ENCODE measurements around the gene MOGAT2.

MOGAT2 gene

DNA sequence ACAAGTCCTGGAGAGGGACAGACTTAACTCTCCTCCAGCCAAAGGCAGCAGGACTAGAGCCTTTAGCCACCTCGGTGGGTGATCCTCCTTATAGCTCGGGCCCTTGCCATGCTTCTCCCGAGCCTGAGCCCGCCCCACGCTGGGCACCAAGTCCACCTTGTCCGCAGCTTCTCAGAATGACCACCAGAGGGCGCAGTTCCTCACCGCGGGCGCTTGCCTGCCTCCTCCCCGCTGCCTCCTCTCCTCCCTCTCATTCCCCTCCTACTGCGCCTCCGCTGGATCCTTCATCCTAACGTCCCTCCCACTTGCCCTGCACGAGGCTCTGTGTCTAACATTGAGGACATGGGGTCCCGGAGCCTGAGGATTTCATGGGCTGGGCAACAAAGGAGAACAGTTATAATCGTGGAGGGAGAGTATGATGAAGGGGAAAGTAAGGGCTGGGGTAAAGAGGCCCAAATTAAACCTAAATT is 11.3 kb upstream of the MOGAT2 start:
- peak; percentile 89 for ATAC-seq
- peak; percentile 59 to 78 for DNase-seq (ENCODE audit: low spot score in 2 of 2)
- no peak overlapping the region for H3K4me3 Mint-ChIP-seq

DNA sequence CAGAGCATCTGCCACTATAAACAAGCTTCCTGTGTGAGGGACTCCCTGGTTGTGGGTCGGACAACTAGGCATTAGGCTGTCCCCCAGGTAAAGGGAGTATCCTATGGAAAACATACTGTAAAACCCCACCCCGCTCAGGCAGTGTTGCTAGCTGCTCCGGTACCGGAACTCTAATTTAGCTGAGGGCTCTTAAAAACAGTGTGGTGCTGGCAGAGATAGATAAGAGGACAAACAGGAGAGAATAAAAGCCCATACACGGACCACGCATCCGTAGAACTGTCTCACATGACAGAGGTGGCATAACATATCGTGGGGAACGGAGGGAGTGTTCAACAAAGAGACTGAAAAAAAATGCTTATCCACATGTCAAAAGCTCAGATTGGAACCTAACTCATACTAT is 3.4 kb upstream of the MOGAT2 start:
- Mint-ChIP-seq H3K27ac (no peak overlapping the region), H3K4me3 (no peak overlapping the region), H3K4me1 (peaks cover 6% of the 10 kb centered on the region), H3K36me3 (no peaks in the 10 kb centered on the region), H3K9me3 (no peaks in the 10 kb centered on the region)
- DNase-seq (ENCODE audit: low spot score in 2 of 2) = no peak
- no peak for ATAC-seq

More for the DNA sequence above, 11.3 kb upstream of the MOGAT2 start:
- no peaks in the 10 kb centered on the region for H3K9me3 Mint-ChIP-seq
- peaks cover 10% of the 10 kb centered on the region for H3K4me1 Mint-ChIP-seq
- no peaks in the 10 kb centered on the region for H3K36me3 Mint-ChIP-seq
- H3K27ac Mint-ChIP-seq = no peak overlapping the region

DNA sequence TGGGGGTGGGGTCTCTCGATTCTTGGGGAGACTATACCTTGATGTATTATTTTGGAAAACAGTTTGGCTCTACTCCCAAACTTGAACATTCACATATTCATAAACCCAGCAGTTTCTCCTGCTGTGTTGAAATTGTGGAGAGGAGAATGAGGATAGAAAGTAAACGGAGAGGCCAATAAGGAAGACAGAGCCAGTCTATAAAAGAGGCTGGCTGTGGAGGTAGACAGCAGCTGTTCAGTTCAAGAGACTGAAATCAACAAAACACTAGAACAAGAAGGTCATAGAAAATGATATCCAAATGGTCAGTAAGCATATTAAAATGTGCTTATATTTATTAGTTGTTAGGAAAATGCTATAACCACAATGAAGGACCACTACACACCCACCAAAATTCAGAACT is 1.9 kb upstream of the MOGAT2 start:
- no peaks in the 10 kb centered on the region for H3K9me3 Mint-ChIP-seq
- no peak for ATAC-seq
- DNase-seq (ENCODE audit: low spot score in 2 of 2) = no peak
- H3K4me3 Mint-ChIP-seq = no peak overlapping the region
- H3K27ac Mint-ChIP-seq = no peak overlapping the region
- H3K4me1 Mint-ChIP-seq = peaks cover 6% of the 10 kb centered on the region
- H3K36me3 Mint-ChIP-seq = no peaks in the 10 kb centered on the region

DNA sequence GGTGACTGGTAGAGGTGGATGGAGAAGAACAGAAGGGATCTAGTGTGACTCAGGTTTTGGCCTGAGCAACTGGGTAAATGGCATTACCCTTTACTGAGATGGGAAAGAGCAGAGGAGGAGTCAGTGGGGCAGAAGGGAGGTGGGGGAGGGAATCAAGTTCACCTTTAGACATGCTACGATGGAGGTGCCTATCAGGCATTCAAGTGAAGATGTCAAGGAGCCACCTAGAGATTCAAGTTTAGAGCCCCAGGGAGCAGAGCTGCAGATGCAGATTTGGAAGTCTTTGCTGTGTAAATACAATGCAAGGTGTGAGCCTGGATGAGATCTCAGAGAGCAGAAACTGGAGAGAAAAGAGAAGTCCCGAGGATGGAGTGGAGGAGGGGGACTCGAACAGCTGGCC is 979 bp upstream of the MOGAT2 start:
- ATAC-seq (no peak), DNase-seq (ENCODE audit: low spot score in 2 of 2) (no peak)
- Mint-ChIP-seq H3K36me3 (no peaks in the 10 kb centered on the region), H3K4me1 (peaks cover 6% of the 10 kb centered on the region), H3K9me3 (no peaks in the 10 kb centered on the region), H3K4me3 (no peak overlapping the region), H3K27ac (no peak overlapping the region)

DNA sequence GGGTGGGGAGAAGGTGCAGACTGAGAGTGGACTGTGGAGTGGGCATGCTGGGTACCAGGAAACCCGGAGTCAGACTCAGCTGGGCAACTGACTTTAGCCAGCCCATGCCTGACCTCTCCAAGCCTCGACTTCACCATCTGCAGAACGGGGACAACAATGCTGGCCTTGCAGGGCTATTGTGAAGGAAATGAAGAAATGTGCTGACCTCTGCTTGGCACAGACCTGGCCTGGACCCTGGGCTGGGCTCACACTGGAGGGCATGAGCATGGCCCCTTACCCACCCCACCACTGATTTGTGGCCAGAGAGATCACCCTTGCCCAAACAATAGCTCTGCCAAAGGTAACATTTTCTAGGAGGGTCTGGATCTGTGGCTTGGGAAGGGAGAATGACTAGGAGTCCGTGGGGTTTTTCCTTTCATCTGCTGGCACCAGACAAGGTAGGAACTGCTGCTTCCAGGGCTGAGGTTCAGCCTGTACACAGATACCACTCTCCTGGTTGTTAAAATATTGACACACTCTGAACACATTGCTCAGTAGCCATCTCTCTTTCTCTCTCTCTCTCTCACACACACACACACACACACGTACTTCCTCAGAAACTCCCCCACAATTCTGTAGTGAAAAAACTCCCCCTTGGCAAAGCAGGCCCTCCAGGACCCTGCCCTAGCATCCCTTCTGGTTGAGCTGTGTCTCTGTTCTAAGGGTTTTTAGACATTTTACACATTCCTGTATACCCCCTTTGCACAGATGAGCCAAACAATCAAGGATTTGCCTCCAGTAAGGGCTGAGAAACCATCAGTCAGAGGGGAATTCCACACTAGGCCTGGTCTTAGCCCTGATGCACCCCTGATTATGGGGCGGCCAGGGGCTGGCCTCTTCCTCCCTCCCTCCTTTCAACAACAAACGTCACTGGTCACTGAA is 1.0 kb downstream of the MOGAT2 start:
- Mint-ChIP-seq H3K4me1 (peaks cover 11% of the 10 kb centered on the region), H3K36me3 (no peaks in the 10 kb centered on the region), H3K9me3 (no peaks in the 10 kb centered on the region), H3K4me3 (no peak overlapping the region), H3K27ac (peak overlapping the region; percentile 67)
- no peak for ATAC-seq
- no peak for DNase-seq (ENCODE audit: low spot score in 2 of 2)

DNA sequence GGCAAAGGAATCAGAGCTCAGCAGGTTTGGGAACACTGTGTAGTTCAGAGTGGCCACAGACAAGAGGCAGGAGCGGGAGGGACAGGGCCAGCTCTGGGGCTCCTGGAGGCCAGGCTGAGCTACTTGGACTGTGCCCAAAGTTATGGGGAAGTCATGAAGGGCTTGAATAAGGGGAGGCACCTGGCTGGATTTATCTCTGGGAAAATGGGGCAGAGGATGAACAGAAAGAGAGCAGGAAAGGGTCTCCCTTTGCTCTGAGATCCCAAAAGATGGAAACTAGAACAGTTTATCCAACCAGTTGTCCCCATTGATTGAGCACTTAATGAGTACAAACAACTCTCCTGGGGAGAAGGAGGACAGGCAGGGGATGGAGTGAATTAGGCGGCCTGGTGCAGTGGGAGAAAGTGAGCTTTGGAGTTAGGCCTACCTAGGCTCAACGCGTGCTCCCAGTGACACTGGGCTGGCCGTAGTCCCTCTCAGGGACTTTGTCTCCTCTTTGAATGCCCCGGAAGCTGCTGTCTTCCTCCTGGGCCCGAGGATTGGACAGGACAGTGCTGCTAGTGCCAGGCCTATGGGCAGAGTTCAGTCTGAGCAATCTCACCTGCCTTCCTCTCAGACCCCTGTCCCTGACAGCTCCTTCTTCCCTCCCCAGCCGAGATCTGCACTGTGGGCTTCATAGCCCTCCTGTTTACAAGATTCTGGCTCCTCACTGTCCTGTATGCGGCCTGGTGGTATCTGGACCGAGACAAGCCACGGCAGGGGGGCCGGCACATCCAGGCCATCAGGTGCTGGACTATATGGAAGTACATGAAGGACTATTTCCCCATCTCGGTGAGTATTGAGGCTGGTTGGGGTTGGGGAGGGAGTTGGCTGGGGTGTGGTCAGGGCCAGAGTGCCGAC is 2.0 kb downstream of the MOGAT2 start:
- H3K27ac Mint-ChIP-seq = peak overlapping the region; percentile 67
- peaks cover 11% of the 10 kb centered on the region for H3K4me1 Mint-ChIP-seq
- no peak overlapping the region for H3K4me3 Mint-ChIP-seq
- no peaks in the 10 kb centered on the region for H3K36me3 Mint-ChIP-seq
- H3K9me3 Mint-ChIP-seq = no peaks in the 10 kb centered on the region
- no peak for ATAC-seq
- DNase-seq (ENCODE audit: low spot score in 2 of 2) = no peak

DNA sequence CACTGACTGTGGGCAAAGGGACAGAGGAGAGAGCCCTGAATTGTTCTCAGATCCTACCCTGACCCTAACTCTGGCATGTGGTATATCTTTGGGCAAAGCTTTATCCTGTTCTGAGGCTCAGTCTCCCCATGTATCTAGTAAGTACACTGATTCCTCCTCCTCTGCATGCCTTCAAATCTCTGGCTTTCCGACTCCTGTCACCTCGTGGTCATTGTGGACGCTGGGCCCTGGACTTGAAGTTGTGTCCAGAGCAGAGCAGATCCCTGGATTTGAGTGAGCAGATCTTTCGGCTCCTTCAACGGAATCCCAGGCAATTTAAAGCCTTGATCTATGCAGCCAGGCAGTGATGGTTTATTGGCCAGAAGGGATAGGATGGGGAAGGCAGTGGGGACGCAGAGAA is 3.0 kb downstream of the MOGAT2 start:
- Mint-ChIP-seq H3K9me3 (no peaks in the 10 kb centered on the region), H3K4me1 (peaks cover 11% of the 10 kb centered on the region), H3K4me3 (no peak overlapping the region), H3K27ac (no peak overlapping the region), H3K36me3 (no peaks in the 10 kb centered on the region)
- ATAC-seq = no peak
- no peak for DNase-seq (ENCODE audit: low spot score in 2 of 2)

DNA sequence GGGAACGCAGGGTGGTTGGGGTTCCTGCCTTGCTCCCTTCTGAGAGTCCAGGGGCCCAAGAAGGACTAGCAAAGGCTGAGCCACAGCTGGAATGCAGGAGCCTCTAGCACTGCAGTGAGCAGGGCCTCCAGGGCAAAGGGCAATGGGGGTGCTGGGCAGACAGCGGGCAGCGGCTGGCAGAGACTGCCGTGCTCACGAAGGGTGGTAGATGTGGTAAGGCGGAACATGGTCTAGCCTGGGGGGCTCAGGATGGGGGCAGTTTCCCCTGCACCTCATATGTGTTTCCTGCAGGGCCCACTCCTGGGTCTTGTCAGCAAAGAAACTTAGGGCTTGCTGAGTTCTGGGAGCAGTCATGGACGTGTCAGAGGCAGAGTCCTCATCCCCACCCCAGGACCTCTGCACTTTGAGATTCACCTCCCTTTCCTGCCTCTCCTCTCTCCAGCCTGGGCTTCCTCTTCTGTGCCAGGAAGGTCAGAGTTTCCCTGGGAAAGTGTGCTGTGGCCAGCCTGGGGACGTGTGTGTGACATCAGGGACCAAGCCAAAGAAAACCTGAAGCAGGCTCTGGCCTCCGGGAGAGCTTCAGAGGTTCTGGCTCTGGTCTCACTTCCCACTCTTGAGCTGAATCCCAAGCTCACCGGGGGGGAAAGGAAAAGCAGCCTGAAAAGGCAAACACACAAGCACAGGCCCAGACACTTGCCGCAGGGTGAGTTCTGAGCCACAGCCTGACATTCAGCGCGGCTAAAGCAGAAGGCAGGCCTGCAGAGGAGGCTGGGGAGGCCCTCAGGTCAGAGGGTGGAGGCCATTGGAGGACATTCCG is 4.4 kb downstream of the MOGAT2 start:
- ATAC-seq = no peak
- H3K27ac Mint-ChIP-seq = no peak overlapping the region

DNA sequence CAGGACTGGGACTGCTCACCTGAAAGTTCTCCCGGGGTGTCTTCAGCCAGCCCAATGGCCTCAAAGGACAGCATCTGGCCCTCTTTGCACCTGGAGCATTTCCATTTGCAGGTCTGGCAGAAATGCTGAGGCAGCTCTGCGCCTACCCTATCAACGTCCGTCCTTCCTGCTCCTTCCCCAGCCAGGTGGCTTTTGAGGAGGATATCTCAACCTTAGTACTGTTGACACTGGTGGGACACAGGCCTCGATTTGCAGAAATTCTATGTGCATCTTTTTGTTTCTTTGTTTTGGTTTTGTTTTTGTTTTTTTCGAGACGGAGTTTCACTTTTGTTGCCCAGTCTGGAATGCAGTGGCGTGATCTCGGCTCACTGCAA is 5.0 kb downstream of the MOGAT2 start:
- Mint-ChIP-seq H3K9me3 (no peaks in the 10 kb centered on the region), H3K4me3 (no peak overlapping the region), H3K27ac (no peak overlapping the region), H3K36me3 (no peaks in the 10 kb centered on the region), H3K4me1 (peaks cover 11% of the 10 kb centered on the region)
- DNase-seq (ENCODE audit: low spot score in 2 of 2) (no peak), ATAC-seq (no peak)

More for the DNA sequence above, 4.4 kb downstream of the MOGAT2 start:
- DNase-seq (ENCODE audit: low spot score in 2 of 2) = no peak
- Mint-ChIP-seq H3K9me3 (no peaks in the 10 kb centered on the region), H3K4me1 (peaks cover 11% of the 10 kb centered on the region), H3K36me3 (no peaks in the 10 kb centered on the region), H3K4me3 (no peak overlapping the region)

DNA sequence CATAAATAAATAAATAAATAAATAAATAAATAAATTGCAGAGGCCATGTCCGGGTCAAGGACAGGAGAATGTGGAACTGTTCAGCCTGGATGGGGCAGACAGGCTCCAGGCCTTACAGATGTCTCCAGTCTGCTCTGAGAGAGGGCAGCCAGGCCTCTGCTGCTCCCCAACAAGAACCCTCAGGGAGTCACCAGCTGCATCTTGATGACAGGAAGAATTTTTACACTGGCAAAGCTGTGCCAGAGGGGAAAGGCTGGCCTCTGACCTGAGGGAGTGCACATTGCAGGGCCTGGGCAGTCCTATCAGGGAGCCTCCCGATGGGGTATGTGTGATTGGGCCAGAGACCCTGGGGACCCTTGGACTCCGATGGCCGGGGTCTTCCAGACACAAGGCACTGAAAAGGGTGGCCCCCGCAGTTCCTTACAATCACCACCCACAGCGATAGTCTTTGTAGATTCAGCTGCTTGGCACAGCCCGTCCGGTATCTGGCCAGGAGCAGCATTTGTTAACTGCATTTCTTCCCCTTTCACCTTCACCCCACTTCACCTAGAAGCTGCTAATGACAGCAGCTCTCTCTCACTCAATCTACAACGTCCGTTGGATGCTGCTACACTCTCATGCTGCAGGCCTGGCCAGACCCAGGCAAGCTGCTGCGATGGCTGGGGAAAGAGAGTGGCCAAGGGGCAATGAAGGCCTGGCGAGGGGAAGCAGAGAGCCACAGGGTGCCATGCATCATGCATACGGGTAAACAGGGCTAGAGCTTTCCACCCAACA is 8.1 kb downstream of the MOGAT2 start:
- no peak overlapping the region for H3K4me3 Mint-ChIP-seq

DNA sequence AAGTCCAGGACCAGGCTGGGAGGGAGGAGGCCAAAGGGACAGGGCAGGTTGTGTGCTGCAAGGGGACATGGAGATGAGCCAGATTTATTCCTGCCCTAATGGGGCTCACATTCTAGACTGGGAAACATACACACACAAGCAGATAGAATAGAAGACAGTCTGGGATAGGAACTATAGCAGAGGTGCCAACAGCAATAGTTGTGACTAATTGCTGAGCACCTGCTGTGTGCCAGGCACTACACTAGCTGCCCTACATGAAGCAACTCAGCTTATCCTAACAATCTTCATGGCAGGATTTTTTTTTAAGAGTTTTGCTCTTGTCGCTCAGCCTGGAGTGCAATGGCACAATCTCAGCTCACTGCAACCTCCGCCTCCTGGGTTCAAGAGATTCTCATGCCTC is 11.4 kb downstream of the MOGAT2 start:
- Mint-ChIP-seq H3K27ac (no peak overlapping the region), H3K36me3 (no peaks in the 10 kb centered on the region), H3K4me3 (no peak overlapping the region), H3K4me1 (no peaks in the 10 kb centered on the region), H3K9me3 (no peaks in the 10 kb centered on the region)
- DNase-seq (ENCODE audit: low spot score in 2 of 2) = no peak
- ATAC-seq = no peak

More for the DNA sequence above, 8.1 kb downstream of the MOGAT2 start:
- Mint-ChIP-seq H3K9me3 (no peaks in the 10 kb centered on the region), H3K4me1 (peaks cover 5% of the 10 kb centered on the region), H3K36me3 (no peaks in the 10 kb centered on the region), H3K27ac (no peak overlapping the region)
- ATAC-seq (no peak), DNase-seq (ENCODE audit: low spot score in 2 of 2) (no peak)

DNA sequence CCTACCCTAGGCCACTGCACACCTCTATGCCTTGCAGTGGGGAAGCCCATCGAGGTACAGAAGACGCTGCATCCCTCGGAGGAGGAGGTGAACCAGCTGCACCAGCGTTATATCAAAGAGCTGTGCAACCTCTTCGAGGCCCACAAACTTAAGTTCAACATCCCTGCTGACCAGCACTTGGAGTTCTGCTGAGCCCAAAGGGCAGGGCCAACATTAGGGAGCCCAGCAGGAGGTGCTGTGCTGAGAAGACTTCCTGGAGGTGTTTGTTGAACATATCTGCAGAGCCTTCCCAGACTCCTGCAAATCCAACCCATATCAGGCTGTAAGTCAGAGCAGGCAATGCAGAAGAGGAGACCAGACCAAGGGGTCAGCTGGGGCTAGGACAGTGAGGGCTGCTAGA is 13.5 kb downstream of the MOGAT2 start:
- Mint-ChIP-seq H3K36me3 (no peaks in the 10 kb centered on the region), H3K4me3 (no peak overlapping the region), H3K27ac (no peak overlapping the region), H3K4me1 (peaks cover 6% of the 10 kb centered on the region), H3K9me3 (no peaks in the 10 kb centered on the region)
- DNase-seq (ENCODE audit: low spot score in 2 of 2) (no peak), ATAC-seq (no peak)

DNA sequence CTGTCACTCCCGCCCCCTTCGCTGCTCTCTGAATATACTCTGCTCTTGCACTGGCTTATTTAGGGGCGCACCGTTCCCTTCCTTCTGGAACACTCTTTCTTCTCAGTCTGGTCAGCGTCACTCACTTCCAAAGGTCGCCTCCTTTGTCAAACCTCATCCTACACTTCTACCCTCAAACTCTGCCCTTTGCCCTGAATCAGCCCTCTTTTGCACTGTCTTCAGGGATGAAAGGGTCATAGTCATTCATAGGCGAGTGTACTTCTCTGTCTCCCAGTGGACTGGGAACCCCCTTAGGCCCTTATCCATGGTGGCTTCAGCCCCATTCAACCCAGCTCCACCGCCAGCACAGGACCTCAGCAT is 15.4 kb downstream of the MOGAT2 start:
- Mint-ChIP-seq H3K27ac (no peak overlapping the region), H3K36me3 (no peaks in the 10 kb centered on the region), H3K4me1 (peaks cover 6% of the 10 kb centered on the region), H3K9me3 (no peaks in the 10 kb centered on the region), H3K4me3 (no peak overlapping the region)
- DNase-seq (ENCODE audit: low spot score in 2 of 2) (no peak), ATAC-seq (no peak)

DNA sequence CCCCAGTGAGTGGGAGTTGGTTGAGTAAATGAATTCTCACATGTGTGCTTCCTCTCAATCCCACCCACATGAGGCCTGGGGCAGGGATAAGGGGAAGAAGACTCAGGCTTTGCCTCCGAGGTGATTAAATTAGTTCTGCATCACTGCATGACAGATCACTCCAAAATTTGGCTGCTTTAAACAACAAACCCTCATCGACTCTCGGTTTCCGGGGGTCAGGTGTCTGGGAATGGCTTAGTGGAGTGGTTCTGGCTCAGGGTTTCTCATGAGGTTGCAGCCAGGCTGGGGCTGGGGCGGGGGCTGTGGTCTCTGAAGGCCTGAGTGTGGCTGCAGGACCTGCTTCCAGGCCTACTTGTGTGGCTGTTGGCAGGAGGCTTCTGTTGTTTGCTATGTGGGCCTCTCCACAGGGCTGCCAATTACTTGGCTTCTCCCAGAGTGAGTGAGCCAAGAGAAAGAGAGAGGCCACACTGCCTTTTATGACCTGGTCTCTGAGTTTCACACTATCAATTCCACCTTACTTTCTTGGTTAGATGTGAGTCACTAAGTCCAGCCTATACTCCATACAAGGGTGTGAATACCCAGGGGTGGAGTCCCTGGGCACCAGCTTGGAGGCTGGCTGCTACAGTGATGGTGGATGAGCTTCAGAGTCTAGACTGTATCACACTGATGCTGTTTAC is 15.9 kb downstream of the MOGAT2 start:
- no peaks in the 10 kb centered on the region for H3K36me3 Mint-ChIP-seq
- DNase-seq (ENCODE audit: low spot score in 2 of 2) = no peak
- H3K27ac Mint-ChIP-seq = no peak overlapping the region
- ATAC-seq = peak; percentile 85
- no peak overlapping the region for H3K4me3 Mint-ChIP-seq
- H3K9me3 Mint-ChIP-seq = no peaks in the 10 kb centered on the region
- peaks cover 6% of the 10 kb centered on the region for H3K4me1 Mint-ChIP-seq

All from stimulated activated effector memory CD8-positive, alpha-beta T cell treated with anti-CD3 and anti-CD28 coated beads, Interleukin-12 subunit alpha, Interleukin-12 subunit beta, amount 100 ng/mL, for 72 hours (primary cell).